Dedifferentiated amniotic fluid mesenchymal stem cell (primary cell): ENCODE data around the gene PTPN13.
A peak's percentile ranks its signal among the peaks of the same experiment; 100 is the strongest.

Source experiments
- DNase-seq: peaks from one replicate; pipeline ENCODE4 v3.0.0-alpha.2; 2016; ENCODE audit errors: extremely low spot score

PTPN13 gene

GRCh38 chr4:86593688-86594558, at the start of gene PTPN13:
PTPN13 (plus strand) TSS chr4:86594315; CDS start chr4:86635257, 40,942 bp downstream.
- peak; percentile 96 for DNase-seq

GRCh38 chr4:86547140-86547539, 47.0 kb upstream of the PTPN13 start:
- DNase-seq = no peak

- DNase-seq = no peak
These were observed 44.8 kb upstream of the PTPN13 start for GRCh38 chr4:86549163-86549788.

GRCh38 chr4:86551387-86551786, 42.7 kb upstream of the PTPN13 start:
- no peak for DNase-seq

- DNase-seq = no peak
These were observed 39.5 kb upstream of the PTPN13 start for GRCh38 chr4:86554646-86555045.

GRCh38 chr4:86556791-86557415, 37.2 kb upstream of the PTPN13 start:
- DNase-seq = no peak

- DNase-seq = no peak
These were observed 36.6 kb upstream of the PTPN13 start for GRCh38 chr4:86557526-86557925.

- no peak for DNase-seq
These were observed 35.9 kb upstream of the PTPN13 start for GRCh38 chr4:86558258-86558657.

GRCh38 chr4:86558797-86559196, 35.3 kb upstream of the PTPN13 start:
- DNase-seq = no peak

- no peak for DNase-seq
These were observed 33.7 kb upstream of the PTPN13 start for GRCh38 chr4:86560447-86560846.

- no peak for DNase-seq
These were observed 32.9 kb upstream of the PTPN13 start for GRCh38 chr4:86561256-86561655.

GRCh38 chr4:86563416-86563815, 30.7 kb upstream of the PTPN13 start:
- no peak for DNase-seq

- DNase-seq = no peak
These were observed 29.3 kb upstream of the PTPN13 start for GRCh38 chr4:86564795-86565194.

GRCh38 chr4:86565651-86566050, 28.5 kb upstream of the PTPN13 start:
- DNase-seq = no peak

- DNase-seq = no peak
These were observed 24.8 kb upstream of the PTPN13 start for GRCh38 chr4:86569103-86569870.

- no peak for DNase-seq
These were observed 14.2 kb upstream of the PTPN13 start for GRCh38 chr4:86579941-86580340.

GRCh38 chr4:86582410-86582809, 11.7 kb upstream of the PTPN13 start:
- no peak for DNase-seq

GRCh38 chr4:86586160-86586572, 7.9 kb upstream of the PTPN13 start:
- no peak for DNase-seq

GRCh38 chr4:86586626-86587380, 7.3 kb upstream of the PTPN13 start:
- DNase-seq = no peak

GRCh38 chr4:86587381-86588140, 6.6 kb upstream of the PTPN13 start:
- no peak for DNase-seq
